GM19351 (cell line): Measurements from ENCODE around the gene TSPAN4.
A peak's percentile ranks its signal among the peaks of the same experiment; 100 is the strongest.

Source experiments
- ATAC-seq: cut with Tn5 transposase; IDR thresholded peaks from one replicate; pipeline ENCODE4 v1.9.1; 2021; ENCODE audit warnings: mild to moderate bottlenecking, moderate library complexity; ENCODE audit not compliant: unreplicated experiment

TSPAN4 gene

DNA sequence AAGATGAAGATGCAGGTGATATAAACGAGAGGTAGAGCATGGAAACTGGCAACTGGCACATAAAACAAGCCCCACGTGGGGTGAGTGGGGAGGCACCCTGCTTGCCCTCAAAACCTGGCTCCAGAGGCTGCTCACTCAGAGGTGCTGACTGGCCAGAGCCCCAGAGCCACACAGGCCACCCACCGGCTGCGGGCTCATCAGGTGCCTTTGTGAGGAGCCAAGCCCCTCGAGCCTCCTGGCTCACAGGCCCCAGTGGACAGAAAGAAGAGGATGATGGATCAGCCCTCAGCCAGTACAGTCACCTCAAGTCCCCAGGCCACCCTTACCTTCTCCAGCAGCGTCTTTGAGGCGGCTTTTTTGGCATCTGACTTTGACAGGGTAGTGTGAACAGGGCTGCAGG, 61.7 kb downstream of the TSPAN4 start:
- no peak for ATAC-seq

DNA sequence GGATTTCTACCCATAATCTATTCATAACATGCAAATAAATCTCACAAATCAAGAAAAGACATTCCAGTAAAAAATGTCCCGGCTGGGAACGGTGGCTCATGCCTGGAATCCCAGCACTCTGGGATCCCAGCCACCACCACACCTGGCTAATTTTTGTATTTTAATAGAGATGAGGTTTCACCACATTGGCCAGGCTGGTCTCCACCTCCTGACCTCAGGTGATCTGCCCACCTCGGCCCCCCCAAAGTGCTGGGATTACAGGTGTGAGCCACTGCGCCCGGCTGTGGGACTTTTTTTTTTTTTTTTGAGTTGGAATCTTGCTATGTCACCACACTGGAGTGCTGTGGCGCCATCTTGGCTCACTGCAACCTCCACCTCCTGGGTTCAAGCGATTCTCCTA, 63.3 kb downstream of the TSPAN4 start:
- no peak for ATAC-seq

DNA sequence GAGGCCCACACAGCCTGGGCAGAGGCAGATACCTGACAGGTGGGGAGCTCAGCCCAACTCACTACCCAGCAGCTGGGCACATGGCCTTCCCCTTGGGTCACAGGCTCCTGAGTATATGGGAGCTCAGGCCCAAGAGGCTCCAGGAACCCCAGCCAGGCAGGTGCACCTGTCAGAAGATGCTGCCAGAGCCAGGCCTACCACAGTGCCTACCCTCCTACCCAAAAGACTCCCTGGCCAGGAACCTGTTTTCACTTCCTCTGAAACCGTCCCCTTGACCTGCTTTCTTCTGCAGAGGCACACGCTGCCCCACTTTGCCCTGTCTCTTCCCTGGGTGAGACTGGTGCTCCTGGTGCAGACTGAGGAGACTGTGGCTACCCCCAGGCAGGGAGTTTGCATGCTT, 65.0 kb downstream of the TSPAN4 start:
- ATAC-seq: no peak

DNA sequence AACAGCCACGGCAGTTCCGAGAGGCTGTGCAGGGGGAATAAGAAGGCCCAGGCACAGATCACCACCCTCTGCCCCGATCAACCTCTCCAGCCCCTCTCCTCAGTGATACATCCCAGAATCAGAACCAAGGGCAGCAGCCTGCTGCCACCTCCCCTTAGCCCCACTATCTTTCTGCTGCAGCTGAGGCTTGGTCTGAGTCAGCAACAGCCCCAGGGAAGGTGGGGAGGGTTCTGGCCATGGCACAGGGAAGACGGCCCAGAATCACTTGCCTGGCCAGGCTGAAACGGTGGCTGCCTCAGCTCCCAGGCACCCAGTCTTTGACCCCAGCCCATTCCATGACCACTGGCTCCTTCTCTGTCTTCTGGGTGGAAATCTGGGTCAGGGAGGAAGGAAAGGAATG, 65.6 kb downstream of the TSPAN4 start:
- ATAC-seq: no peak

DNA sequence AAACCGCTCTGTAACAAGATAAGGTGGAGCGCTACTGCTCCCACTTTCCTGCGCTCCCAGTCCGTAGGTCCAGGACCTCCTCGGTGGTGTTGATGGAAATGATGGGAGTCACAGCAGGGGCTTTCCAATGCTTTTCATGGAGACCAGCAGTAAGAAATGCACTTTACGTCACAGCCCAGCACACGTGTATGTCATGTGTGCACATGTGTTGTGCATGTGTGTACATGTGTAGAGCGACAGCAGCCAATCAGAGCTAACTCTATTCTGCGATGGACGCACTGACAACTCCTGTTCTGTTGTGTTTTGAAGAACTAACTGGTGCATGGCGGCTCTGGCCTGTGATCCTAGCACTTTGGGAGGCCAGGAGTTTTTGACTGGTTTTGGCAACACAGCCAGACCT, 66.8 kb downstream of the TSPAN4 start:
- no peak for ATAC-seq

DNA sequence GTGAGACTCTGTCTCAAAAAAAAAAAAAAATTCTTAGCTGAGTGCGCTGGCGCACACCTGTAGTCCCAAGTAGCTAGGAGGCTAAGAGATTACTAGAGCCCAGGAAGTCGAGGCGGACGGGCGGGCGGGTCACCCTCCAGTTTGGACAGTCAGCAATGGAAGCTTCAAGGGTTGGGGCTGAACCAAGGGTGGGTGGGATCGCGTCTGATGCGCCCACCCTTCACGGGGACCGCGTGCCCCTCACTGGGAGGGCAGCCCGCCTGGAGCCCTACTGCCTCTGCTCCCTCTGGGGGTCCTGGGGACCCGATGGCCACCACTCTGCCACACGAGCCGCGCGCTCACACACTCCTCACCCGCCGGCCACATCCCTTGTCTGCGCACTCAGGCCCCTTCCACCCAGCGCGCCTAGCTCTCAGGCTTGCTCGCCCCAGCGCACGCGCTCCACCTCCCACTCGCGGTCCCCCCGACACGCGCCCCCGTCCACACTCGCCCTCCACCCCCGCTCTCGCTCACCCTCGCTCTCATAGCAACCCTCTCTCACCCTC, 67.5 kb downstream of the TSPAN4 start:
- peak; percentile 21 for ATAC-seq

DNA sequence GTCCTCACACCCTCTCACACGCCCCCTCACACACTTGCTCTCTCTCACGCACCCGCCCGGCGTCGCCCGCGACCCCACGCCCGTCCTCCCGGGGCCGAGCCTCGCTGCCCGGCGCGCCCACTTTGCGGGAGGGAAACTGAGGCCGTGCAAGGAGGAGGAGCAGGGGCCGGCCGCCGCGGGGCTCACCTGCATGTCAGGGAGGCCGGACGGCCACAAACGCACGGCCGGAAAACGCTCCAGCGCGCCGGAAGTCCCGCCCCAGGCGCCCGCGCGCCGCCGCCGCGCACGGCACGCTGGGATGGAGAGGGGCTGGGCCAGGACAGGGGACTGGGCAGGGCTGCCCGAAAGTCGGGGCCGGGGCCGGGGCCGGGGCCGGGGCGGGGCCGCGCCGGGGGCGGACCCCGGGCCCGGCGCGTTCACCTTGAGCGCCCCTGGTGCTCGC, 68.0 kb downstream of the TSPAN4 start, which contains the start of gene CHID1:
Gene CHID1, minus strand, starts transcription at position 222 of the 442 bp plus-strand sequence. CDS start 5,994 bp downstream, outside the sequence.
- ATAC-seq: peak; percentile 81

DNA sequence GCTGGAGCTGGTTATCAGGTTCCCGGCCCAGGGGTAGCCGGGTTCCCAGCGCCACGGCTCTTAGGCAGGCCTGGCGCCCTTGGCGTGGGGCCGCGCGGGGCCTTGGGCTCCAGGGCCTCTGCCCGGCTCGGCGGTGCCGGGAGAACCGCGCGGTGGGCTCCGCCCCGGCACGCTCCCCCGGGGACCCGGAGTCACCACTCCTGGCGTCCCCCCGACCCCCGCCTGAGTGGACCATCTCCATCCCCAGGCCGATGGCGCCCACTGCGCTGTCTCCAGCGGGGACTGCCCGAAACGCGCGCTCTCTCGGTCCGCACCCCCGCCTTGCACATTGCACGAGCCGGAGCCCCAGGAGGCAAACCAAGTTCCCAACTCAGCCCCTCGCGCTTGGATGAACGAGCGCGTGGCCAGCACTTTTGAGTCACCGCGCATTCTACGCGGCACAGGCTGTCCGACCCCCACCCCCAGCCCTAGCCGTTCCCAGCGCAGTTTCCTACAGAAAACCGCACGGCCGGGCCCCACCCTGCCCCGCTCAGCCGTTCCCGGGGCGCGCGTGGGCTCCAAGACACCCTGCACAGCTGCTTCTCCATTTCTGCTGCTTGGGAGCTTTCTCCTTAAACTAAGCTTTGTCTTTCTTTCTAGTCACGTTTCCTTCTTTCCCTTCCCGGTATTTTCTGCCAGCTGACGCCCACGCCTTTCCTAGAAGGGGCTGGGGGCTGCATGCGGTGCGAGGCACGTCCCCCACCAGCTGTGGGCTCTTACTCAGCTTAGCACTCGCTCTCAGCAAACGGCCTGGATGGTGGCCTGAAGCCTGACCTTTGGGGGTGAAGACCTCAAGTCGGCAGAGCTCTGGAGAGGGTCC, 68.6 kb downstream of the TSPAN4 start:
- peak; percentile 37 for ATAC-seq

DNA sequence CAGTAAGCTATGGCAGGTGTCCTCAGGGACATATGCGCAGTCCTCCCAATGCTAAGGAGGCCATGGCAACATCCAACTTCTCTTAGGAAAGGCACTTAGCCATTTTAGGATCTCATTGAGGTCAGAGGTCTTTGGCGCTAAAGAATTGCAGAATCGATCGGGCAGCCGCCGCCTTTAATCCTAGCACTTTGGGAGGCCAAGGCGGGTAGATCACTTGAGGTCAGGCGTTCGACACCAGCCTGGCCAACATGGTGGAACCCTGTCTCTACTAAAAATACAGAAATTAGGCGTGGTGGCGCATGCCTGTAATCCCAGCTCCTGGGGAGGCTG, 69.2 kb downstream of the TSPAN4 start:
- no peak for ATAC-seq

DNA sequence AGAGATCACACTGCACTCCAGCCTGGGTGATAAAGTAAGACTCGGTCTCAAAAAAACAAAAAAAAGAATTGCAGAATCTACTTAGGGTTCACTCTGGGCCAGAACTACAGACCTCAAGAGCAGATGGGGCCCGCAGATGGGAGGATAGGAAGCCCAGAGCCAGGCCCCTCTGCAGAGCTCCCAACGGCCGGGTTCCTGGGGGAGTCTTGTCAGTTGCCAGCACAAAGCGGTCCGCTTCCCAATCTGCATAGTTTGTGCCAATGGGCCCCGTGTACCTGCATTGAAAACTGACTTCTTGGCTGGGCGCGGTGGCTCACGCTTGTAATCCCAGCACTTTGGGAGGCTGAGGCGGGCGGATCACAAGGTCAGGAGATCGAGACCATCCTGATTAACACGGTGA, 69.6 kb downstream of the TSPAN4 start:
- ATAC-seq: no peak

DNA sequence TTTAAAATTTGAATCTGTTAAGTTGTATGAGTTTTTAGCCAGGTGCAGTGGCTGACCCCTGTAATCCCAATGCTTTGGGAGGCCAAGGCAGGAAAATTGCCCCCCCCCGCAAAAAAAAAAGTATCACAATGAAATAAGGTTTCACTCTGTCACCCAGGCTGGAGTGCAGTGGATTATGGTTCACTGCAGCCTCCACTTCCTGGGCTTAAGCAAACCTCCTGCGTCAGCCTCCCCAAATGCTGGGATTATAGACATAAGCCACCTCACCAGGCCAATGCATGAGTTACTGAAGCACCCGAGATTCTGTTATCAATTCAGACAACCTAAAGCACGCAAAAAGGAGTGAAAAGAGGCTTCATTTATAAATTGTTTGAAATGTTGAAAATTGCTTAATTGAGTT, 70.4 kb downstream of the TSPAN4 start:
- ATAC-seq: no peak

DNA sequence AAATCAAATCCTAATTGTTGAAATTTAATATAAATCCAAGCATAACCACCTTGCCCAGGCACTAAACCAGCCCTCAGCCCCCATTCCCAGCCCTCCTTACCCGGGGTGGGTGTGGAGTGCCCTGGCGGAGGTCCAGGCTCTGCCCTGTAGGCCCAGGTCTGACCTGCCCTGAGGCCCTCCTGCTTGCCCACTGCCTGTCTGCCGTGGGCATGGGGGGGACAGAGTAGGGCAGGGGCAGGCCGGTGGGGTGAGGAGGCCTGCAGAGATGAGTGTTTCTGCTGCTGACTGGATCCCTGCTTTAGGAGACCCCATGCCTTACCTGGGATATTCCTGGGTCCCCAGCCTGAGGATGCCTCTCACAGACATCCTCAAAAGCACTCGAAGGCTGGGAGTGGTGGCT, 71.6 kb downstream of the TSPAN4 start:
- no peak for ATAC-seq

DNA sequence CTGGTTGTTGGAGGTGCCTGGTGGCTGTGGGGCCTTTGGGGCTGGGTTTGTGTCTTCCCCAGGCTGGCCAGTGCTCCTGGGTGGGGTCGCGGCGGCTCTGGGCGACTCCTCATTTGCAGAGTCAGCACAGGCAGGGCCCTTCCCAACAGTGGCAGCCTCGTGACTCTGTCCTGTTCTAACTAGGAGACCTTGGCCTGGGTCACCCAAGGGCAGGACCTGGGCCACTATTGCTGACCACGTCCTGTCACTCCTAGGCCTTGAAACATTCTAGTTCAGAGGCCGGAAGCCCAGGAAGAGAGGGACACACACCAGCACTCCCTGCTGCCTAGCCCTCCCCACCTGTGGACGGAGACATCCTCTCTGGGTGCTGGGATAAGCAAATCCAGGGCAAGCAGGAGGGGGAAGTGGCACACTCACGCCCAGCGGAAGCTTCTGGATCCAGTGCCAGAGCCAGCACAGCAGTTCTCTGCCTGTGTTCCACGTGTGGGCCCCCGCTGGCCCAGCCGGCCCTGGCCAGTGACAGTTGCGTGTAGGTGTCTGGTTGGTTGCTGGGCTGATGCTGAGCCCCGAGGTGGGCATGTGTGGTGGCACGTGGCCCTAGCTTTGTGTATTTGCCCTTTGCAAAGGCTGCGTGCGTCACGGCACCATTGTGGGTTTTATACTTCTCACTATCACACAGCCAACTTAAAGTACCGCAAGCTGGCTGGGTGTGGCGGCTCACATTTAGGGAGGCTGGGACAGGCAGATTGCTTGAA, 72.3 kb downstream of the TSPAN4 start:
- ATAC-seq: no peak
